Fibroblast of peridontal ligament (primary cell): Measurements from ENCODE around the gene MAD1L1.
"Not testable (repeated sequence)": the region's sequence is repeated elsewhere in the genome, so short reads cannot be mapped to it uniquely, and the experiment has no call there.

Experiments
- DNase-seq: peaks from one replicate; pipeline ENCODE4 v3.0.0-alpha.2; 2010; ENCODE audit errors: extremely low read depth

MAD1L1 gene

DNA sequence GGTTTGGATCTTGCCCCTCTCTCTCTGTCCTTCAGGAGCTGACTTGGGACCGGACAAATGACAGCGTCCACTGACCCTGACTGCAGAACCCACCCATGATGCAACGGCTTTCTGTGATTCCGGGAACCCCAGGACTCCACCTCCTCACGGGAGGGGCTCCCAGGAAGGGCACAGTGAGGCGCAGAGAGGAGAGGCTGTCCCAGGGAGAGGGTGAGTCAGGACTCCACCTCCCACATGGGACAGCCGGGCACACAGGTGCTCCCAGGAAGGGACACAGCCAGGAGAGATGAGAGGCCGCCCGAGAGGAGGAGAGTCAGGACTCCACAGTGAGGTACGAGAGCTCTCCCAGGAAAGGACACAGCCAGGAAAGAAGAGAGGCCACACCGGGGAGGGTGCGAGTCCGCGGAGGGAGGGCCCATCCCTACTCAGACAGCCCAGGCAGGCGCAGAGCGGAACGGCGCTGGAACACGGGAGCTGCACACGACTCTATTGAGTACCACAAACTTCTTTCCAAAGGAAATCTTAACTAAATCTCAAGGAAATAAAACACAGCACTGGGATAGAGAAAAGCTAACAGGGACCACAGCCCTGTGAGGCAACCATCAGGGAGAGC lies 162.5 kb downstream of the MAD1L1 start:
- no peak for DNase-seq

DNA sequence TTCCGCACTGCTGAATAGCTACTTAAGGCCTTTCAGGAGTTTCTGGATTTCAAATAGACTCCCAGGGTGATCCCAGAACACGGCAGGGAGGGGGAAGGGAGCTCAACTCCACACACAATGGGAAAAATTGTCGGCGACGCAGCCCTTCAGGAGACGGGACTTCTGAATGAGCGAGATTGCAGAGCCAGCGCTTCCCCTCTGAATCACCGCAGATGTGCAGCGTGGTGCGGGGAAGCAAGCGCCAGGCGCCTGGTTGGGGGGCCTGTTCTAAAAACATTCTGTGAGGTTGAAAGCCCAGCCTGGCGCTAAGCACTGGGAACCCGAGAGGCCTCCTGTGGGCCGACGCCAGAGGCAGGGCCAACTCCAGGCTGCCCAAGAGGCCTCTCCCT lies 163.3 kb downstream of the MAD1L1 start:
- DNase-seq, result no peak

DNA sequence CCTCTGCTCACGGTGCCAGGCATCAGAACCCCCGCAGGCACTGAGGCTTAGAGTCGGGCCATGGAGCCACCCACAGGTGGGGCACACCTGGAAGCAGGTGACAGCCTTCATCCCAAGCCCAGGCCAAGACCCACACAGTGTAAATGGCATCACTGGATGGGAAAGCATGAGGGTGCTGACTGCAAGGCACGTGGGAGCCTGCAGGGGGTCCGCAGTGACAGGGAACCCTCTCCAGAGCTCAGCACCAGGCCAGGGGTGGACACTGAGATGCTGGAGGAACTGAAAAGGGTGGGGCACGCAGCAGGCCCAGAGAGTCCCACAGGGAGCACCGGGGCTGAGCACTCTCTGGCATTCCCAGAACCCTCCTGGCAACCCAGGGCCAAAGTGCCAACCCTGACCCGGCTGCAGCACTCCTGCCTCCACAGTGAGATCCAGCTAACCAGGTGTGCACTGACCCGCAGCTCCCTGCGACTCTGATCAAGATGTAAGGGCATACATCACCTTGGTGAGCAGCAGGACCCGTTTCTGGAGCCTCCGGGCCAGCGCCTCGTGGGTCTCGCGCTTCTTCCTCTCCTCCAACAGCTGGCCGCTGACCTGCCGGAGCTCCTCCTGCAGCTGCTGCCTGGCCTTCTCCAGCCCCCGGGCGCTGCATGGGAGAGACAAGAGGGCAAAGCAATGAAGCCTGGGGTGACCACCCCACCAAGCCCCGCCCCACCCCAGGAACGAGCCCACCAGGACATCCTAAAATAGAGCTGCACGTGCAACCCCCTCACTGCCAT lies 163.9 kb downstream of the MAD1L1 start:
- DNase-seq, result no peak

DNA sequence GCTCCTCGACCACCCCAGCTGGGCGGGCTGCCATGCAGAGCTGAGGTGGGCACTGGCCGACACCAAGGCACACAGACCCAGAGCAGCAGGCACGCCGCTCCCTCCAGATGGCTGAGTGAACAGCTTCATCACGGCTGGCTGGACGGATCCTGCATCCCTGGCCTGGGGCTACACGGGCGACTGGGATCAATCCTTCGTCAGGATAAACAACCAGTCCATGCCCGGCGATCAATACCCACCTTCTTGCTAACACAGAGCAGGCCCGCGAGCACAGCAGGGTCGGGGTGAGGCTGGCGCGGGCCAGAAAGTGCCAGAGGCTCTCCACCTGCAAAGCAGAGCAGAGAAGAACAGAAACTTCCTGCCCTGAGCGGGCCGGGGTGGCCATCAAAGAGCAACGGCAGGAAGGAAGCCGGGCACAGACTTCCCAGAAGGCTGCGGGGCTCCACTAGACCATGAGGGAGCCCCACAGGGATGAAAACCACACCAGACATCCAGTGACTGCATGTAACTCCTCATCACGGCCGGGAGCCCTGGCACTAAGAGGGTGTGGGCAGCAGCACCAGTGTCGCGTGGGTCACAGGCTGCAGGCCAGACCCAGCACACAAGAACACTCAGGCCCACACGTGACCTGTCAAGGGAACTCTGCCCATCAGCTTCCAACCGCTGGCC lies 166.4 kb downstream of the MAD1L1 start:
- DNase-seq, result no peak

DNA sequence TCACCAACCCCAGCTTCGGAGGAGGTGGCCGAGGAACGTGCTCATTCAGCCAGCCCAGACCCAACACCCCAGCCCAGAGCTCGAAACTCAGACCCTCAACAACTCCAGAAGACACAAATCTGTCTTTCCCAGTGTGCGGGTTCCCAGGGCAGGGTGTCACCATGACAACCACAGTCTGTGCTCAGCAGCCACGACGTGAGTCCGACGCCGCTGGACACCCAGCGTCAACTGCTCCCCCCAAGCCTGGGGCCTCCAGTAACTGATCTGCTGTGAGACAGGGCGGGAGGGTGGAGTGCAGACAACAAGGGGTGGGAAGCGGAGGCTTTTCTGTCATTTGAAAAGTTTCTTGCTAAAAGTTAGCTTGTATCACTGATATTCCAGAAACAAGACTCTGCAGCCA lies 167.2 kb downstream of the MAD1L1 start:
- DNase-seq, result no peak

DNA sequence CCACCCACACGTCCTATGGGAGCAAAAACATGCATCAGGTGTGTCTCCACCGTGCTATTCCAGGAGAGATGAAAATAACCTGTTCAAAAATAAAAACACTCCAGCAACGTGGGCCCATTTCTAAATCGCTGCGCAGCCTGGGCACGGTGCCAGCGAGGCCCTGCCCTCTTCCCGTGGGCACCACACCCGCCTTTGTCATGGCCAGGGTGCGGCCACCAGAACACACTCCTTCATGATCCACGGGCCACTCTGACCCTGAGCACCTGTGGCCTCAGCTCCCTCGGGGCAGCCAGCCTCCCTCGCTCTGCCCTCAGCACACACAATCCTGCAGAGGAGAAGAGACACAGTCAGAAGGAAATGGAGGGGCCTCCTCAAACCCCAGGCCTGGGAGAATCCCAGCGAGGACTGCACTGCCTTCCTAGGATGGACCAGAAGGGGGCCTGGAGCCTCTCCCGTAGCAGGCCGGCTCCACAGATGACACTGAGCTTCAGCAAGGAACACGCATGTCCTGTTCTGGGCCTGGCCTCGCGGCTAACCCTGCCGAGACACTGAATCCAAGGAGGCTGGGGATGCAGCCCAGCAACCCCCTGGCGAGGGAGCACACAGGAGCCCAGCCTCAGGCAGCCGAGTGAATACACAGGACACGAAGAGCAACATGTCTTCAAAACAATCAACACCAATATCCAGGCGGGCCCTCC lies 169.0 kb downstream of the MAD1L1 start:
- DNase-seq, result peak; percentile 3

DNA sequence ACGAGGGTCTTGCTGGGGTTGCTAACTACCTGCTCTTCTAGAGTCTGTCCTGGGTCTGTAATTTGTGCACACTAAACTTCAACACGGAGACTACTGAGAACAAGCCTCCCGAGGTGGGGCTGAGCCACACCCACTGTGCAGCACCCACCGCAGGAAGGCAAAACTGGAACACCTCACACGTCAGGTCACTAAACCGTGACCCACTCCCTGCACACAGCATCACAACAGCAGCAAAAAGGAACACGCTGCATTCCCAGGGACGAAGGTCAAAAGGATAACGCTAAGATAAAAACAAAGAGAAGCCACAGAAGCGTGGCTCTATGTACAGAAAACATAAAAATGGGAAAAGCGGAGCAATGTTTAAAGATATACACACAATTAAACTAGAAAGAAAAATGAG lies 170.1 kb downstream of the MAD1L1 start:
- DNase-seq, result no peak

DNA sequence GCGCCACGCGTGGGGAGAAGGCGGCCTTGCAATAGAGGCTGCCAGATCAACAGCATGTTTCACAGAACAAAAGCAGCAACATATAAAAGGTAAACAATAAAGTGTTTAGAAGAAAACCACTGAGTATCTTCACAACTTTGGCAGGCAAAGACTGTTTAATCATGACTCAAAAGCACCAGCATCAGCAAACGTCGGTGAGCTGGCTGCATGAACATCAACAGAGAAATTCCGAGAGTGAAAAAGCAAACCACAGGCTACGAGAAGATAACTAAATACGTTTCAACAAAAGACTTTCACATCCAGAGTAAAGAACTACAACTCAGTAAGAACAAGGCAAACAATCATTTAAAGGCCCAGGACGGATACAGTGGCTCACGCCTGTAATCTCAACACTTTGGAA lies 172.0 kb downstream of the MAD1L1 start:
- peak; percentile 94 for DNase-seq

DNA sequence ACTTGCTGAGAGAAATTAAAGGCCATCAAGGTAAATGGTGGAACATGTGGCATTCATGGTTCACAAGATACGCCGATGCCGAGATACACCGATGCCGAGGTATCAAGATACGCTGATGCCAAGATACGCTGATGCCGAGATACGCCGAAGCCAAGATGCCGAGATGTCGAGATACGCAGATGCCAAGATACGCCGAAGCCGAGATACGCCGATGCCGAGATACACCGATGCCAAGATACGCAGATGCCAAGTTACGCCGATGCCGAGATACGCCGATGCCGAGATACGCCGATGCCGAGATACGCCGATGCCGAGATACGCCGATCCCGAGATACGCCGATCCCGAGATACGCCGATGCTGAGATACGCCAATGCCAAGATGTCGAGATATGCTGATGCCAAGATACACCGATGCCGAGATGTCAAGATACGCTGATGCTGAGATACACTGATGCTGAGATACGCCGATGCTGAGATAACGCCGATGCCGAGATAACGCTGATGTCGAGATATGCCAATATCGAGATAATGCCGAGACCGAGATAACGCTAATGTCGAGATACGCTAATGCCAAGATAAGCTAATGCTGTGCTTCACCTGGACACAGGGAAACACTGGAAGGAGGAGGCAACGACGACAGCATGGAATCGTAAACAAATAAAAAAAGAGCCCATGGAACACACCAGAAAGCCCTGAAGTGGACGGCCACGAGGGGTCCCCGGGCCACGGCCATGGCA lies 172.6 kb downstream of the MAD1L1 start:
- peak; percentile 3 for DNase-seq

DNA sequence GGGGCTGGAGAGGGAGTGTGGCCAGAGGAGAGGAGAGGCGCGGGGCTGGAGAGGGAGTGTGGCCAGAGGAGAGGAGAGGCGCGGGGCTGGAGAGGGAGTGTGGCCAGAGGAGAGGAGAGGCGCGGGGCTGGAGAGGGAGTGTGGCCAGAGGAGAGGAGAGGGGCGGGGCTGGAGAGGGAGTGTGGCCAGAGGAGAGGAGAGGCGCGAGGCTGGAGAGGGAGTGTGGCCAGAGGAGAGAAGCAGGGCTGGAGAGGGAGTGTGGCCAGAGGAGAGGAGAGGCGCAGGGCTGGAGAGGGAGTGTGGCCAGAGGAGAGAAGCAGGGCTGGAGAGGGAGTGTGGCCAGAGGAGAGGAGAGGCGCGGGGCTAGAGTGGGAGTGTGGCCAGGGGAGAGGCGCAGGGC lies 174.5 kb downstream of the MAD1L1 start:
- not testable (repeated sequence) for DNase-seq

DNA sequence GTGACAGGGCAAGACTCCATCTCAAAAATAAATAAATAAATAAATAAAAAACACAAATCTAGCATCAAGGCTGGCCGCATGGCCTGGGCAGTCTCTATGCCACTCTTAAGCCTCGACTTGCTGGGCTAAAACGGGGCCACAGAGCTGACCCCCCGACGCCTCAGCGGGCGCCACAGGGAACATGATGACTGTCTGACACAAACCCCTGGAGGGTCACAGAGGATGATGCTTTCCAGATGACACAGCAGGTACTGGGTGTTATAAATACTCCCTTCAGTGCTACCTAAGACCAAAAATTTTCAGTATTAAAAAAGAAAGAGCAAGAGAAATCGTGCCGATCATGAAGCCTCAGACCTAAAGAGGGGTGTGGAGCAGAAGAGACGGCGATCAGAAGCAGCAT lies 176.8 kb downstream of the MAD1L1 start:
- DNase-seq, result no peak

DNA sequence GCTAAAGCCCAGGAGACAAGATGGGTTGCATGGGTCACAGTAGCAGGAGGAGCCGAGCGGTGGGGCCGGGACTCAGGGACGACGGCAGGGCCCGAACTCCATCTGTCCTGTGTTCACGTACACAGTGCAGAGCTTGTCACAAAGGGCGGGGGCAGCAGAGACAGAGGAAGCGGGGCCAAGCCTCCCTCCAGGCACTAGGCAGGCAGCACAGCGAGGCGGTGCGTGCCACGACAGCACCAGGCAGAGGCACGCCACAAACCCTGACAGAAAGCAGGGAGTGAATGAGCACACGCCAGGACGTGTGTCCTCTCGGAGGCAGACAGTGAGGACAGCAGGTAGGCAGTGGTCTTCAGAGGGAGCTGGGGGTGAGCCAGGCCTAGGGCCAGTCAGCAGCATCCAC lies 177.8 kb downstream of the MAD1L1 start:
- DNase-seq, result no peak

DNA sequence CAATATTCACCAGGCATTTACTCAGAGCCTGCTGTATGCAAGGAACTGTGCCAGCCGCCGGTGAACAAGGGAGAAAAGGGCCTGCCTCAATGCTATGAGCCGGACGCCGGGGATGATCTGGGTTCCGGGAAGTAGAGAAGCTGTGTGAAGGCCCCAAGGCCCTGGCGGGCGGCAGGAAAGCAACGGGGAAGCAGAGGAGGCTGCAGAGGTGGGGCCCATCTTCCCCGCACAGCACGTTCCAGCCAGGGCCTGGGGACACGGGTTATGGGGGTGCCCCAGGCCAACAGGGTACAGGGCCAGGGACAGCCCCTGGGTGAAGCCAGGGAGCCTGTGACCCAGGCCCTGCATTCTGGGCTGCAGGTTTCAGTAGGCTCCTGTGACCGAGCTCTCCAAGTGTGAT lies 179.3 kb downstream of the MAD1L1 start:
- DNase-seq, result no peak

DNA sequence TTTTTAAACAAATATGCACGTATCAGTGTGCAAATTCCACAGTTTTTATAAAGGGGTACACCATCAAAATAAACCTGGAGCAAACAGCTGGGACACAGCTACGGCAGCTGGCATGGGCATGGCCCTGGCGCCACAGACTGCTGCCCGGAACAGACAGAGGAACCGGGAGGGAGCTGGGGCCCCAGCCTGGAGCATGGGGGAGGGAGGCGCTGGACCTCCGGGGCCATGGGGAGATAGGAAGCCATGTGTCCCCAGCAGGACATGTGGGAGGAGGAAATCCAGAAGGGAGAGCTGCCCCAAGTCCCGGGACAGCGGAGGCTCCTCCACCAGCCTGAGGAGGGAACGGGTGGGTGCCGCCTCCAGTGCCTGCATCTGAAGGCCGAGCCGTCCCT lies 180.1 kb downstream of the MAD1L1 start:
- no peak for DNase-seq

DNA sequence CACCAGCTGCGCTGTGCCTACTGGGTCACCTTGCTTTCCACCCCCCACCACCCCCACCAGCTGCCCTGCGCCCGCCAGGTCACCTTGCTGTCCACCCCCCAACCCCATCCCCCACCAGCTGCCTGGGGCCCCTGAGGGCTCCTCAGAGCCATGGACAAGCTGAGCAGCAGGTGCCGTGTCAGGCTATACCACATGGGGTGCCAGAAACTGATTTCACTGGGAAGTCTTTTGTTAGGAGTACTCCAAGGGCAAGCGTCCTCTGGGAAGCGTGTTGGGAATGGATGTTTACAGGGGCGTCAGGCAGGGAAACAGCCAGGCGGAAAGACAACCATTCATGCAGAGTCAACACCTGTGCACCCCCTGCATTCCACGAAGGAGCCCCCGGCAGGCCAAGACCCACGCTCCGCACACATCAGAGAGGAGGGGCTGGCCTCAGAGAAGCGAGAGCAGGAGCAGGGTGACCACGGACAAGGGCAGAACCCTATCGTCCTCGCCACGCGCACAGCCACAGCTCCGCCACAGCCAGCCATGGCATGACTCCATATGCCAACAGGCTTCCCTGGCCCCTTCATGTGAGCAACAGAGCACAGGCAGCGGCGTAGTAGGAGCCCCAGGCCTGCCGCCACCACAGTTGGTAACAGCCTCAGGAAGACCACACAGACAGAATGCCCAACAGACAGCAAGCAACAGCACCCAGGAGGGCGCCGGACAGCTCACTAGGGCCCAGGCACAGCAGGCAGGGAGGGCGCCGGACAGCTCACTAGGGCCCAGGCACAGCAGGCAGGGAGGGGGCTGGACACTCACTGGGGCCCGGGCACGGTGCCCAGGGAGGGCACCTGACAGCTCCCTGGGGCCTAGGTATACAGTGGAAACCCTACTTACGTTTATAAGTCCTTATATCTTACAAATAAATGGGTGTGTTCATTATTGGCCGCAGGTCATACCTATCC lies 180.8 kb downstream of the MAD1L1 start:
- DNase-seq, result no peak

DNA sequence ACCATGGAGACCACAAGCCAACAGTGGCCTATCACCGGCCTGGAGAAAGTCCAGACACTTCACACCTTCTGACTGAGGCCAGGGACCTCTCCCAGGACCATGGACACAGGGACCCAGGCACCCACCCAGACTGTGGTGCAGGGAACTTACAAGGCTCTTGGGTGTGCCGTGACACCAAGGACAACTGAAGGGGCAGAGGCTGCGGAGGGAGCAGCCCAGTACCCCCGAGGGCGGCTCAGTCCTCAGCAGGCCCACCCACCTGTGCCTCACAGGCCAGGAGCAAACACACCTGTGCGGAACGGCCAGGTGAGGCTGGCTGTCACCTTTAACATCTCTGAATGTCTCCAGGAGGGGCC lies 182.3 kb downstream of the MAD1L1 start:
- DNase-seq, result no peak

DNA sequence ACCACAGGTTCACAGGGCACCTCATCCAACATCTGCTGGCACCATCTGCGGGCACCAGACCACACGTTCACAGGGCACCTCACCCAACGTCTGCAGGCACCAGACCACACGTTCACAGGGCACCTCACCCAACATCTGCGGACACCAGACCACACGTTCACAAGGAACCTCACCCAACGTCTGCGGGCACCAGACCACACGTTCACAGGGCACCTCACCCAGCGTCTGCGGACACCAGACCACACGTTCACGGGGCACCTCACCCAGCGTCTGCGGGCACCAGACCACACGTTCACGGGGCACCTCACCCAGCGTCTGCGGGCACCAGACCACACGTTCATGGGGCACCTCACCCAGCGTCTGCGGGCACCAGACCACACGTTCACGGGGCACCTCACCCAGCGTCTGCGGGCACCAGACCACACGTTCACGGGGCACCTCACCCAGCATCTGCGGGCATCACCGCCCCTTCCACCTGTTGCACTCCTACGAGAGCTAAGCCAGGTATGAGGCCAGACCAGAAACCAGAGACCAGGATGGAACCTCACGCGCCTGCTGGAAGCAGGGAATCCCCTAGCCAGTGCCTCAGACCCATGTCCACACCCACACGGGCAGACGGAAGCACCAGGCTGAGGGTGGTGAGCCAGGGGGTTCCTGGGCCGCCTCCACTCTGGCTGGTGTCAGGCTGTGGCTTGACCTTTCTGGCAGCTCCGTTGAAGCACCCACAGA lies 182.8 kb downstream of the MAD1L1 start:
- no peak for DNase-seq

DNA sequence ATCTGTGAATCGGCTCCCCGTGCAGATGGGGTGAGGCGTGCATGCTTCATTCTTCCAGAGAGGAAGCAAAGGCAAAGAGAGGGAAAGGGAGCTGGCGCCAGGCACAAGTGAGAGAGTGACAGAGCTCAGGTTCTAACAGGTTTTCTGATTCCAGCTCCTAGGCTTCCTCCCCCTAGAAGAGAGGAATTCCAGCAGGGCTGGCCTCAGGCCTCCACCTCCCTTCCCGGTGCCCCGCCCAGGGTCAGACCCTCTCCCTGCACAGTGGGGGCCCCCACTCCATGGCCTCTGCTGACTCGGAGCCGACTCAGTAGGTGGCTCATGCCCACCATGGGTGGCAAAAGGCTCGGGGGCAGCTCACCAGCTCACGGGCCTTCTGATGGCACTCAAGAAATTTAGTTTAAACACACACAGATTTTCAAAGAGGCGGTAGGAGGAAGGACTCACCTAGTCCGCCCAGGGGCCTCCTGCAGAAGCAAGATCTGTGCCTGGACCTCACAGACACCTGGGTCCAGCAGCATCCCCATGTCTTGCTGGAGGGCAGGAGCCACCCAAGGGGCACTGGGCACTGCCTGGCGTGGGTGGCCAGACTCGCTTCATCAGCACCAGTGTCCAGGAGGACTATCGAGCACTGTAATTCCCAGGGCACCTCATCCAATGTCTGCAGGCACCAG lies 183.5 kb downstream of the MAD1L1 start:
- DNase-seq, result no peak

DNA sequence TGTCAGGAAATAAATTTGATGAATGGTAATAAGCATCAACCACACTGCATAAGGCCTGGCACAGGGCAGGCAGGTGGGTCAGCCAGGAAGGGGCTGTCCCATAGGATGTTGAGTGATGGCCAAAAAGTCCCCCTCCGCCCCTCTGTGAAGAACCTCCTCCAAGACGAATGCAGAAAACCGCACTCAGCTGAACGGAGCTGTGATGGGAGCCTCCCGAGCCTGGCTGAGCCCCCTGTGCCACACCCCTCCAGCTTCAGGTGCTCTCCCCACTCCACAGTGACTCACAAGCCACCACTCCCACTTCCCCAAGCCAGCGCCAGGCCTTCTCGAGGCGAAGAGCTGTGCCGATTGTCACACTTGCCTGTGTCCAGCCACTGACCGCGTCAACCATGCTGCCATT lies 184.2 kb downstream of the MAD1L1 start:
- no peak for DNase-seq

DNA sequence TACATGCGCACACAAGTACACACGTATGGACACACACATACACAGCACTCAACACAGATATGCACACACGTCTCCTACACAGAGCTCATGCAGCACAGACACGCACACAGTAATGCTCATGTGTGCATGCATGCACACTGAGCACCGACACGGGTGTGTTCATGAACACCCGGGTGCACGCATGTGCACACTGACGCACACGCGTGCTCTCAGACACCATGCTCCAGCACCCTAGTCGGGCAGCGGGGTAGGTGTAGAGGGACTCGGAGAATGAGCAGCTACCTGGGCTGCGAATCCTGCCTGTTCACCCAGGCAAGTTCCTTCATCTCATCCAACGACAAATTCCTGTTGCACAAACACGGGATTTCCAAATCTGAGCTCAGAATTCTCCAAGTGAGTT lies 184.7 kb downstream of the MAD1L1 start:
- DNase-seq, result no peak
